Natural killer cell (primary cell): ENCODE data around the gene ATP8B1. TPM values are rescaled to one million over a fixed set of nuclear protein-coding genes. Genes with fewer than 3 reads are reported as not detected.

Source experiments
- ATAC-seq, 3 donors: fragments of 150-1000 bp in 2 of 3; fragments of 200-7000 bp in 1 of 3; cut with Tn5 transposase; 1 replicate in 1 of 3; 2 replicates in 2 of 3; pipeline ENCODE4 v1.10.0; 2021; ENCODE audit warnings: mild to moderate bottlenecking in 2 of 3, moderate library complexity in 2 of 3
- DNase-seq, 2 donors: peaks; one replicate each; pipeline versions ENCODE4 v3.0.0 to v3.0.0-alpha.2; 2013 to 2021; ENCODE audit warnings: mixed read lengths in 1 of 2
- H3K27ac ChIP-seq: one replicate; pipeline ENCODE4 v1.5.1; 2013; ENCODE audit warnings: mild to moderate bottlenecking, low read length
- H3K27me3 ChIP-seq: one replicate; pipeline ENCODE4 v1.6.1; 2013; ENCODE audit warnings: low read length; ENCODE audit not compliant: control insufficient read depth, insufficient read depth
- H3K36me3 ChIP-seq: one replicate; pipeline ENCODE4 v1.6.1; 2013; ENCODE audit warnings: low read length; ENCODE audit not compliant: control insufficient read depth, insufficient read depth
- H3K4me1 ChIP-seq: one replicate; pipeline ENCODE4 v1.6.1; 2013; ENCODE audit warnings: low read length; ENCODE audit not compliant: control insufficient read depth, insufficient read depth
- H3K4me3 ChIP-seq: one replicate; pipeline ENCODE4 v1.5.1; 2013; ENCODE audit warnings: low read length
- H3K9me3 ChIP-seq: one replicate; pipeline ENCODE4 v1.6.1; 2013; ENCODE audit warnings: low read length; ENCODE audit not compliant: control insufficient read depth, insufficient read depth
- H3K27ac Mint-ChIP-seq, 2 donors: one replicate each; pipeline ENCODE4 v1.8.0; 2022; ENCODE audit warnings: mild to moderate bottlenecking in 2 of 2, mixed read lengths in 2 of 2, moderate library complexity in 1 of 2
- H3K27me3 Mint-ChIP-seq, 2 donors: one replicate each; pipeline ENCODE4 v1.8.0; 2022; ENCODE audit warnings: low read depth in 2 of 2, mixed read lengths in 2 of 2
- H3K36me3 Mint-ChIP-seq: one replicate; pipeline ENCODE4 v1.8.0; 2022; ENCODE audit warnings: mixed read lengths
- H3K4me1 Mint-ChIP-seq, 2 donors: one replicate each; pipeline ENCODE4 v1.8.0; 2022; ENCODE audit warnings: mixed read lengths in 2 of 2
- H3K4me3 Mint-ChIP-seq: one replicate; pipeline ENCODE4 v1.8.0; 2022; ENCODE audit warnings: mild to moderate bottlenecking, moderate library complexity, mixed read lengths
- H3K9me3 Mint-ChIP-seq, 2 donors: one replicate each; pipeline ENCODE4 v1.8.0; 2022; ENCODE audit warnings: mixed read lengths in 2 of 2
- WGBS: methylation state at CpG from one replicate; pipeline ENCODE4 v1.1.7; 2013; ENCODE audit warnings: missing lambda C conversion rate; ENCODE audit not compliant: insufficient coverage; 5-methylcytosine and 5-hydroxymethylcytosine counted together
- intact Hi-C: fragments of 100-400 bp; cut with micrococcal nuclease; formaldehyde crosslinking; loops from one replicate; pipeline ENCODE4 v1.14.2; 2022
- total RNA-seq, 4 donors: library from RNA; stranded (reverse); fragments of 120-200 nt in 1 of 4; gene quantifications; one replicate each; pipeline versions ENCODE4 v1.2.3 to v1.2.4, GENCODE V29; 2013 to 2022
- TF ChIP-seq, protein P1 (sequence below): fragments of 200-600 bp; IDR thresholded peaks from one replicate; pipeline ENCODE4 v1.8.0; 2022; ENCODE audit warnings: antibody characterized with exemption

Gene ATP8B1
- total RNA-seq, 3 donors from 2014 or later (not counting 1 experiment from before 2014, with no cell fraction given): not detected

DNA sequence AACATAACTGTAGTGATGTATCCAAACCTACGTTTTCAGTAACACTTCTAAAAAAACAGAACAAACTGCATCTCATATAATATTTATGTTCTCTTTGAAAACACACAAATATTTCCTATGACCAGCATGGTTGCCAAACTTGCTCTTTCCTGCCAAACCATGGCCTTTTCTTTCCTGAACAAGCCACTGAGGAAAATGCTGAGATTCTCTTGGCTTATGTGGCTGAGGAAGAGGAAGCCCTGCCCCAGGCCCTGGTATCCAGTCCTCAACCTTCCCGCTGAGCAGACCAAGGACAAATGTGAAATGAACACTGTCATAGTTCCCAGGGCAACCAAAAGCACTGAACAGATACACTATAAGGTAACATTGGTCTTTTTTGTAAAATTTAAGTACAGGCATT is 145.6 kb downstream of the ATP8B1 start:
- no peaks in the 10 kb centered on the region for H3K36me3 ChIP-seq
- no peak overlapping the region for H3K27ac ChIP-seq
- Mint-ChIP-seq H3K4me3 (no peak overlapping the region), H3K9me3 (peaks cover 0 to 3% of the 10 kb centered on the region in 2 donors), H3K27me3 (no peaks in the 10 kb centered on the region), H3K27ac (no peak overlapping the region), H3K36me3 (peaks cover 10% of the 10 kb centered on the region), H3K4me1 (peaks cover 17% of the 10 kb centered on the region in 2 donors)
- H3K27me3 ChIP-seq: no peaks in the 10 kb centered on the region
- TF ChIP-seq, protein P1, sequence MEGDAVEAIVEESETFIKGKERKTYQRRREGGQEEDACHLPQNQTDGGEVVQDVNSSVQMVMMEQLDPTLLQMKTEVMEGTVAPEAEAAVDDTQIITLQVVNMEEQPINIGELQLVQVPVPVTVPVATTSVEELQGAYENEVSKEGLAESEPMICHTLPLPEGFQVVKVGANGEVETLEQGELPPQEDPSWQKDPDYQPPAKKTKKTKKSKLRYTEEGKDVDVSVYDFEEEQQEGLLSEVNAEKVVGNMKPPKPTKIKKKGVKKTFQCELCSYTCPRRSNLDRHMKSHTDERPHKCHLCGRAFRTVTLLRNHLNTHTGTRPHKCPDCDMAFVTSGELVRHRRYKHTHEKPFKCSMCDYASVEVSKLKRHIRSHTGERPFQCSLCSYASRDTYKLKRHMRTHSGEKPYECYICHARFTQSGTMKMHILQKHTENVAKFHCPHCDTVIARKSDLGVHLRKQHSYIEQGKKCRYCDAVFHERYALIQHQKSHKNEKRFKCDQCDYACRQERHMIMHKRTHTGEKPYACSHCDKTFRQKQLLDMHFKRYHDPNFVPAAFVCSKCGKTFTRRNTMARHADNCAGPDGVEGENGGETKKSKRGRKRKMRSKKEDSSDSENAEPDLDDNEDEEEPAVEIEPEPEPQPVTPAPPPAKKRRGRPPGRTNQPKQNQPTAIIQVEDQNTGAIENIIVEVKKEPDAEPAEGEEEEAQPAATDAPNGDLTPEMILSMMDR: no peak
- intact Hi-C loops: no loop called here
- H3K9me3 ChIP-seq: peaks cover 17% of the 10 kb centered on the region
- 93% methylated on average over 2 of the region's 2 CpGs for WGBS
- no peak for ATAC-seq
- no peak for DNase-seq
- H3K4me3 ChIP-seq: no peak overlapping the region
- H3K4me1 ChIP-seq: no peaks in the 10 kb centered on the region

DNA sequence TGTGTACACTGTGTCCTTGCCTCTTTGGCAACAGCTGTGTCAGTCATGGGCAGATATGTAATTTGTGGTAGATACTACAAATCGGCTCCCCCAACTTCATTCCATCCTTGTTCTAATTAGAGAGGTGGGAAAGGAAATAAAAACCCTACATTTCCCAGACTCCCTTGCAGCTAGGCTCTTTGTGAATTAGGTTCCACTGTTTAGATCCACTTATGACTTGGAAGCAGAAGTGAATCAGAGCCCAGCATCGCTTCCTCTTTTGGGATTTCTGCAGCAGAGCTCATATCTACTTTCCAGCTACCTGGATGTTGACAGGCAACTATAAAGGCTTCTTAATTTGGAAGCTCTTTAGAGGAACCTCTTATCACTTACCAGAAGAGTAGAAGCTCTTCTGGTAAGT is 147.4 kb downstream of the ATP8B1 start:
- Histone ChIP-seq H3K4me1 (no peaks in the 10 kb centered on the region), H3K4me3 (no peak overlapping the region), H3K27me3 (no peaks in the 10 kb centered on the region), H3K36me3 (no peaks in the 10 kb centered on the region), H3K27ac (no peak overlapping the region), H3K9me3 (peaks cover 17% of the 10 kb centered on the region)
- 93% methylated on average over 2 of the region's 2 CpGs for WGBS
- Mint-ChIP-seq H3K9me3 (peaks cover 0 to 3% of the 10 kb centered on the region in 2 donors), H3K27ac (no peak overlapping the region), H3K4me3 (no peak overlapping the region), H3K36me3 (peaks cover 10% of the 10 kb centered on the region), H3K4me1 (peaks cover 10 to 20% of the 10 kb centered on the region in 2 donors), H3K27me3 (no peaks in the 10 kb centered on the region)
- DNase-seq (no peak), ATAC-seq (no peak)
- TF ChIP-seq, protein P1: no peak
- intact Hi-C loops: no loop called here

DNA sequence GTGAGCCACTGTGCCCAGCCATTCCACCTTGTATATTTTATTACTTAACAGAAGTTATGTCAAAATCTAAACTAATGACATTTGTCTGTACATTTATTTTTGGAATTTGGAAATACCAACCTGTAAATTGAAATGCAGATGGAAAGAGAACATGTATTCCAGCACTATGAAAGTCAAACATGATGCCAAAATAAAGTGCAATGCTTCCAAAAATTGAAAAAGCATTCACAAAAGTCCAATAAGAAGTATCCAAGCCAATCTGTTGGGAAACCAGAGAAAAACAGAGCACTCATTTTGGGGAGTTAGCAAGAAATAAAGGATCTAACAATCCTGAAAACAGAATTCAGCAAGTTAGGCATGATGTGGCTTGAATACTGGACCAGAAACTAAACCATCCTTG is 151.2 kb downstream of the ATP8B1 start:
- H3K9me3 Mint-ChIP-seq: peaks cover 0 to 3% of the 10 kb centered on the region in 2 donors
- TF ChIP-seq, protein P1: no peak
- no peaks in the 10 kb centered on the region for H3K27me3 Mint-ChIP-seq
- H3K4me3 Mint-ChIP-seq: no peak overlapping the region
- H3K27ac Mint-ChIP-seq: no peak overlapping the region
- H3K36me3 ChIP-seq: no peaks in the 10 kb centered on the region
- H3K27ac ChIP-seq: no peak overlapping the region
- peaks cover 10% of the 10 kb centered on the region for H3K36me3 Mint-ChIP-seq
- DNase-seq: no peak
- ATAC-seq: no peak
- no peaks in the 10 kb centered on the region for H3K27me3 ChIP-seq
- intact Hi-C loops: no loop called here
- peaks cover 17% of the 10 kb centered on the region for H3K9me3 ChIP-seq
- no peak overlapping the region for H3K4me3 ChIP-seq
- H3K4me1 Mint-ChIP-seq: peaks cover 16 to 23% of the 10 kb centered on the region in 2 donors
- peaks cover 4% of the 10 kb centered on the region for H3K4me1 ChIP-seq
